ENCODE data around the gene INAFM2. TPM values are rescaled to one million over a fixed set of nuclear protein-coding genes. Genes with fewer than 3 reads are reported as not detected.

Gene INAFM2
- total and polyA plus RNA-seq, 10 of the 15 experiments (the other 5 are each of a cell fraction or from before 2014, with no cell fraction given), result 0.75 to 8.1 (median 3.9) TPM

- Histone ChIP-seq H3K4me2 (ENCODE audit: control insufficient read depth, insufficient read depth) (no peak overlapping the region), H3K9me3 (replicated peaks; ENCODE audit: control insufficient read depth, insufficient read depth, low read length) (no peaks in the 10 kb centered on the region), H3K4me3 (no peak overlapping the region), H3K27ac (ENCODE audit: control insufficient read depth, insufficient read depth) (no peak overlapping the region), H3K4me1 (ENCODE audit: control insufficient read depth, insufficient read depth, low read length) (no peaks in the 10 kb centered on the region), H3K79me2 (ENCODE audit: control insufficient read depth, insufficient read depth, low read length) (no peaks in the 10 kb centered on the region), H3K9ac (ENCODE audit: control insufficient read depth, insufficient read depth, low read length) (no peak overlapping the region), H3K27me3 (replicated peaks in 1 of 2; ENCODE audit: control insufficient read depth in 2 of 2, insufficient read depth in 2 of 2, low read length in 1 of 2) (no peaks in the 10 kb centered on the region; a peak in 2 of 4 replicates), H4K20me1 (ENCODE audit: control insufficient read depth, insufficient read depth) (no peaks in the 10 kb centered on the region), H2AFZ (ENCODE audit: control insufficient read depth, low read depth, low read length) (no peak overlapping the region), H3K36me3 (ENCODE audit: control insufficient read depth in 2 of 2, insufficient read depth in 2 of 2, low read length in 1 of 2) (no peaks in the 10 kb centered on the region)
- ChIA-PET CTCF (interaction anchor here (0.7 to 2.4 kb wide), 5 partner anchors 11 to 47 kb away, joined by 3 to 8 read pairs (median 6); no protein-coding TSS in a partner anchor), POLR2A (no interaction called here), SMC1A (ENCODE audit: uncharacterized antibody, unreplicated experiment) (interaction anchor here (1.0 kb wide), 1 partner anchor 13 kb away, joined by 3 read pairs; no protein-coding TSS in a partner anchor), RAD21 (ENCODE audit: unreplicated experiment) (interaction anchor here (0.6 kb wide), 1 partner anchor 27 kb away, joined by 4 read pairs; no protein-coding TSS in a partner anchor)
- in situ Hi-C loops (cut with MboI) (no loop called here), intact Hi-C loops (cut with micrococcal nuclease; ENCODE audit: unreplicated experiment) (no loop called here)
- WGBS (ENCODE audit: insufficient coverage, insufficient replicate concordance, low lambda C conversion rate, missing lambda C conversion rate), result 55% methylated on average over 11 of the region's 12 CpGs
- TF ChIP-seq SMARCA5 (IDR thresholded peaks at IDR 0.05) (no peak), BACH1 (IDR thresholded peaks at IDR 0.05; ENCODE audit: borderline replicate concordance) (no peak), ZBTB11 (CRISPR knock-in tag; IDR thresholded peaks at IDR 0.05) (no peak), PKNOX1 (IDR thresholded peaks at IDR 0.05) (no peak), EP300 (IDR thresholded peaks at IDR 0.05; ENCODE audit: borderline replicate concordance in 1 of 2, control insufficient read depth in 1 of 2, low read depth in 2 of 2, low read length in 2 of 2) (no peak), EGR1 (IDR thresholded peaks at IDR 0.05; ENCODE audit: borderline replicate concordance in 1 of 2, low read depth in 2 of 2, low read length in 2 of 2) (no peak), JUNB (IDR thresholded peaks at IDR 0.05) (no peak), NRF1 (conservative IDR thresholded peaks at IDR 0.05; ENCODE audit: low read depth, low read length) (no peak), CHD1 (IDR thresholded peaks at IDR 0.05; ENCODE audit: low read depth, low read length) (no peak)
- no TSS peak for BruUV-seq (replicated peaks)
- no peak for ATAC-seq
- no peak for DNase-seq (ENCODE audit: low read depth, low spot score)
- no peak for FAIRE-seq
Observed at GRCh38 chr15:40290545-40290917, 33.0 kb upstream of the INAFM2 start.
